Pancreas (tissue), 10 donors: ENCODE measurements around the gene CPT1C. TPM values are rescaled to one million over a fixed set of nuclear protein-coding genes. Genes with fewer than 3 reads are reported as not detected.

Source experiments
- ATAC-seq, 4 donors: fragments of 200-7000 bp; cut with Tn5 transposase; one replicate each; pipeline versions ENCODE4 v1.8.0 to v1.9.1; 2020; ENCODE audit warnings: mild to moderate bottlenecking in 4 of 4, moderate library complexity in 4 of 4
- DNase-seq, 6 donors: peaks; one replicate each; pipeline ENCODE4 v3.0.0-alpha.2; 2020
- FAIRE-seq: peaks from 2 replicates; lab custom pipeline; 2012; peaks lifted over from hg19 to GRCh38; lab: Jason Lieb, UNC
- H3K27ac ChIP-seq, 4 donors: fragments of 200-600 bp; sonication (generic); 1 replicate in 3 of 4; 2 replicates in 1 of 4; pipeline versions ENCODE4 v1.5.0 to v1.8.0; 2020
- H3K27me3 ChIP-seq, 4 donors: fragments of 200-600 bp; one replicate each; pipeline ENCODE4 v1.8.0; 2021
- H3K36me3 ChIP-seq, 3 donors: fragments of 200-600 bp; sonication (generic) in 1 of 3; one replicate each; pipeline versions ENCODE4 v1.5.0 to v1.8.0; 2020 to 2021
- H3K4me1 ChIP-seq, 3 donors: fragments of 200-600 bp; one replicate each; pipeline ENCODE4 v1.8.0; 2021
- H3K4me3 ChIP-seq, 4 donors: fragments of 200-600 bp; sonication (generic) in 2 of 4; one replicate each; pipeline versions ENCODE4 v1.5.0 to v1.8.0; 2020 to 2021
- H3K9me3 ChIP-seq, 4 donors: fragments of 200-600 bp; one replicate each; pipeline ENCODE4 v1.8.0; 2021
- CTCF ChIP-seq, 4 donors: fragments of 200-600 bp; sonication (generic) in 3 of 4; IDR thresholded peaks; one replicate each; pipeline versions ENCODE4 v1.5.0 to v1.8.0; 2021; ENCODE audit warnings: antibody characterized with exemption in 4 of 4
- WGBS, 2 donors: extraction: QIAGEN DNeasy Blood & Tissue Kit; methylation state at CpG; one replicate each; pipeline ENCODE4 v1.1.7; 2013; 5-methylcytosine and 5-hydroxymethylcytosine counted together
- intact Hi-C, 3 donors: fragments of 100-400 bp; cut with DNase I; formaldehyde crosslinking; loops; one replicate each; pipeline versions ENCODE4 v1.11.1 to v1.14.2; 2022
- polyA plus RNA-seq, 2 donors: library from polyadenylated mRNA; stranded (reverse); fragments of 200-250 nt; gene quantifications; one replicate each; pipeline ENCODE4 v1.2.3, GENCODE V29; 2013
- total RNA-seq, 6 donors: library from RNA; stranded (reverse); fragmentation: NEBNext Ultra II Directional in 4 of 6; extraction: Animal tissue kit (Norgen Biotek cat#: 25700) in 4 of 6; gene quantifications; one replicate each; pipeline versions ENCODE4 v1.2.1 to v1.2.4, GENCODE V29; 2021 to 2023
- donor health status: healthy with polysubstance abuse.
- donor health status: DM: no; HTN: no; CAD: no; lungs with moderate emphysema.
- donor health status: DM: no; HTN: no; CAD: no.
- donor health status: control.
- donor health status: control.
- donor health status: Bipolar disorder and iron deficiency.
- donor health status: DM: yes; HTN: yes; CAD: no.
- donor health status: DM: no; HTN: no; CAD: no.
- donor health status: DM: no; HTN: no; CAD: no.
- donor health status: DM: yes; HTN: yes; CAD: no.

Gene CPT1C
- total and polyA plus RNA-seq, 8 donors, result 0.28 to 12.6 (median 3.0) TPM

DNA sequence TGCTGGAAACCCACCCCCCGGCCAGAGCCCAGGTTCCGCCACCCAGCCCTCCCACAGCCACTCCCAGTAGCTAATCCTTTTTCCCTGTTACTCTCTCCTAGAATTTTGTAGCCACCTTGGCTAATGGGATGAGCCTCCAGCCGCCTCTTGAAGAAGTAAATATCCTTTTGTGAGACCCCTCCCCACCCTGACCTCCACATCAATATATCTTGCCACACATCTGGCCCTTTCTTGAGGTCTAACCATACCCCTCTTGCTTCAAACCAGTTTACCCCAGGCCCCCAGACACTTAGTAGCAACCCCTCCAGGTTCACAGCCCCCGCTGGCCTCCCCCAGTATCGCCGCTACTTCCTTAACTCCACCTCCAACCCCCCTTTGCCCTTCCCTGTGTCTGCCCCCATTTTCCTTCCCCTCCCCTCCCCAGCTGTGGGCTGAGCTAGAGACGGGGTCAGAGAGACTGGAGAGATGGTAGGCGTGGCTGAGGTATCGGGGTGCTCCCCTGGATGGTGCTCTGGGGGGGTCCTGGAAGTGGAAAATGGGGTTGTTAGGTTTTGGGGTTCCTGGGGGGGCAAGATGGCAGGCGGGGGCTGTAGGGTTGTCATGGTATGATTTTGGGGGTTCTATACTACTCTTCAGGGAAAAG lies 11.0 kb upstream of the CPT1C start:
- Histone ChIP-seq H3K27me3 (no peaks in the 10 kb centered on the region), H3K27ac (no peak overlapping the region), H3K4me3 (no peak overlapping the region), H3K9me3 (no peaks in the 10 kb centered on the region), H3K4me1 (peaks cover 0 to 21% (median 13%) of the 10 kb centered on the region in 3 donors), H3K36me3 (peaks cover 6 to 11% (median 11%) of the 10 kb centered on the region in 3 donors)
- intact Hi-C loops, result loop anchor here in 1 of 3 donors (10.0 kb wide), 1 partner anchor 95 kb away; the partner anchor contains the start of genes NOSIP and PRRG2
- WGBS, 2 donors, result 61 to 62% methylated on average over 10 of the region's 10 CpGs
- TF ChIP-seq CTCF (IDR thresholded peaks at IDR 0.05), result no peak
- ATAC-seq, result no peak
- DNase-seq, result peak in 3 of 6 donors; percentile 34 to 44 (median 41)
- no peak for FAIRE-seq

GRCh38 chr19:49680421-49681351 lies 10.2 kb upstream of the CPT1C start:
- H3K36me3 ChIP-seq, result peaks cover 6 to 17% (median 13%) of the 10 kb centered on the region in 3 donors
- ATAC-seq, result peak in 3 of 4 donors; percentile 24 to 35 (median 35)
- 27 to 32% methylated on average over 40 of the region's 40 CpGs for WGBS, 2 donors
- no peaks in the 10 kb centered on the region for H3K9me3 ChIP-seq
- no peaks in the 10 kb centered on the region for H3K27me3 ChIP-seq
- TF ChIP-seq CTCF (IDR thresholded peaks at IDR 0.05), result peak; percentile 99 to 100 (median 100)
- no peak for FAIRE-seq
- peak overlapping the region in 2 of 4 donors; percentile 44 to 48 for H3K27ac ChIP-seq
- peak; percentile 82 to 99 (median 94) for DNase-seq
- peaks cover 0 to 21% (median 12%) of the 10 kb centered on the region in 3 donors for H3K4me1 ChIP-seq
- intact Hi-C loops, result no loop called here
- H3K4me3 ChIP-seq, result peak overlapping the region in 1 of 4 donors; percentile 23

DNA sequence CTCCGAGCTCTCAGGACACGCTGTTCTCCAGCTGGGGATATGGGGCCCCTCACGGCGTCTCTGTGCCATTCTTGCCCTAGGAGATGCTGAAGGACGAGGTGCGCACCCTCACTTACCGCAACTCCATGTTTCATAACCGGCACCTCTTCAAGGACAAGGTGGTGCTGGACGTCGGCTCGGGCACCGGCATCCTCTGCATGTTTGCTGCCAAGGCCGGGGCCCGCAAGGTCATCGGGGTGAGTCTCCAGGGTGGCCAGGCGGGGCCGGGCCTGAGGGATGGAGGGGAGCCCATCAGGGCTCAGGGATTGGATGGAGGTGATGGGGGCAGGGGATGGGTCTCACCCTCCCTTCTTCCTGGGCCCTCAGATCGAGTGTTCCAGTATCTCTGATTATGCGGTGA lies 9.1 kb upstream of the CPT1C start:
- intact Hi-C loops, result no loop called here
- no peak overlapping the region for H3K4me3 ChIP-seq
- no peak for TF ChIP-seq CTCF (IDR thresholded peaks at IDR 0.05)
- WGBS, 2 donors, result 76 to 82% methylated on average over 19 of the region's 19 CpGs
- DNase-seq (peak in 1 of 6 donors; percentile 19), ATAC-seq (no peak), FAIRE-seq (no peak)
- H3K27ac ChIP-seq, result no peak overlapping the region
- peaks cover 6 to 25% (median 17%) of the 10 kb centered on the region in 3 donors for H3K36me3 ChIP-seq
- H3K4me1 ChIP-seq, result peaks cover 0 to 17% (median 8%) of the 10 kb centered on the region in 3 donors
- no peaks in the 10 kb centered on the region for H3K27me3 ChIP-seq
- no peaks in the 10 kb centered on the region for H3K9me3 ChIP-seq

- FAIRE-seq (no peak), ATAC-seq (no peak), DNase-seq (no peak)
- Histone ChIP-seq H3K4me1 (peaks cover 0 to 17% (median 8%) of the 10 kb centered on the region in 3 donors), H3K4me3 (no peak overlapping the region), H3K9me3 (no peaks in the 10 kb centered on the region), H3K27me3 (no peaks in the 10 kb centered on the region), H3K36me3 (peaks cover 6 to 25% (median 17%) of the 10 kb centered on the region in 3 donors), H3K27ac (no peak overlapping the region)
- intact Hi-C loops, result no loop called here
- 89 to 93% methylated on average over 8 of the region's 8 CpGs for WGBS, 2 donors
- TF ChIP-seq CTCF (IDR thresholded peaks at IDR 0.05), result no peak
These were observed 8.6 kb upstream of the CPT1C start for GRCh38 chr19:49682274-49682673.
